CD8-positive, alpha-beta memory T cell (primary cell): ENCODE measurements around the gene ATP6V0A1. TPM values are rescaled to one million over a fixed set of nuclear protein-coding genes. Genes with fewer than 3 reads are reported as not detected.

Source experiments
- polyA plus RNA-seq: library from polyadenylated mRNA; unstranded; fragments of 300-500 nt; fragmentation: Illumina TruSeq; gene quantifications from one replicate; pipeline ENCODE4 v1.2.3, GENCODE V29; 2021
- total RNA-seq, 2 experiments: library from RNA; stranded (reverse); gene quantifications; one replicate each; pipeline ENCODE4 v1.2.3, GENCODE V29; 2021

The ATP6V0A1 gene
- total and polyA plus RNA-seq, 3 experiments from 2014 or later: 3.0 to 5.5 (median 3.6) TPM

Other genes with a start within 250 kb of the ATP6V0A1 start
- 100 to 1,000 TPM; 124 to 132 TPM for gene STAT5B, start 182.5 kb upstream of the ATP6V0A1 start, total RNA-seq
- gene STAT5B, start 182.5 kb upstream of the ATP6V0A1 start, polyA plus RNA-seq: 108 TPM
- gene STAT5A, start 170.4 kb upstream of the ATP6V0A1 start, total RNA-seq: 100 to 1,000 TPM; 259 to 263 TPM
- 90.3 TPM for gene STAT5A, start 170.4 kb upstream of the ATP6V0A1 start, polyA plus RNA-seq
- 100 to 1,000 TPM; 148 to 155 TPM for gene STAT3, start 70.4 kb upstream of the ATP6V0A1 start, total RNA-seq
- 166 TPM for gene STAT3, start 70.4 kb upstream of the ATP6V0A1 start, polyA plus RNA-seq
- gene CAVIN1, start 35.6 kb upstream of the ATP6V0A1 start, total RNA-seq: under 1 TPM; 0.18 to 0.22 TPM
- gene CAVIN1, start 35.6 kb upstream of the ATP6V0A1 start, polyA plus RNA-seq: not detected
- gene NAGLU, start 77.4 kb downstream of the ATP6V0A1 start, total RNA-seq: 10 to 100 TPM; 15.8 to 17.4 TPM
- 17.0 TPM for gene NAGLU, start 77.4 kb downstream of the ATP6V0A1 start, polyA plus RNA-seq
- under 1 TPM; 0.29 to 0.37 TPM for gene HSD17B1, start 94.0 kb downstream of the ATP6V0A1 start, total RNA-seq
- 0.48 TPM for gene HSD17B1, start 94.0 kb downstream of the ATP6V0A1 start, polyA plus RNA-seq
- 100 to 1,000 TPM; 103 to 107 TPM for gene COASY, start 103.3 kb downstream of the ATP6V0A1 start, total RNA-seq
- gene COASY, start 103.3 kb downstream of the ATP6V0A1 start, polyA plus RNA-seq: 65.6 TPM
- gene MLX, start 108.2 kb downstream of the ATP6V0A1 start, total RNA-seq: 10 to 100 TPM; 61.8 to 62.3 TPM
- 52.1 TPM for gene MLX, start 108.2 kb downstream of the ATP6V0A1 start, polyA plus RNA-seq
- 10 to 100 TPM; 35.9 to 36.2 TPM for gene PSMC3IP, start 118.9 kb downstream of the ATP6V0A1 start, total RNA-seq
- gene PSMC3IP, start 118.9 kb downstream of the ATP6V0A1 start, polyA plus RNA-seq: 0.83 TPM
- gene RETREG3, start 150.5 kb downstream of the ATP6V0A1 start, total RNA-seq: 10 to 100 TPM; 39.7 to 40.3 TPM
- 109 TPM for gene RETREG3, start 150.5 kb downstream of the ATP6V0A1 start, polyA plus RNA-seq
- 100 to 1,000 TPM; 112 to 119 TPM for gene TUBG1, start 150.8 kb downstream of the ATP6V0A1 start, total RNA-seq
- gene TUBG1, start 150.8 kb downstream of the ATP6V0A1 start, polyA plus RNA-seq: 11.1 TPM
- 10 to 100 TPM; 10.6 to 11.6 TPM for gene TUBG2, start 200.4 kb downstream of the ATP6V0A1 start, total RNA-seq
- gene TUBG2, start 200.4 kb downstream of the ATP6V0A1 start, polyA plus RNA-seq: 3.4 TPM
- gene PLEKHH3, start 218.1 kb downstream of the ATP6V0A1 start, total RNA-seq: under 1 TPM; 0.38 to 0.70 TPM
- not detected for gene PLEKHH3, start 218.1 kb downstream of the ATP6V0A1 start, polyA plus RNA-seq
- under 1 TPM; 0.18 to 0.20 TPM for gene CCR10, start 223.0 kb downstream of the ATP6V0A1 start, total RNA-seq
- gene CCR10, start 223.0 kb downstream of the ATP6V0A1 start, polyA plus RNA-seq: 1.9 TPM
- 1 to 10 TPM; 1.2 to 1.7 TPM for gene CNTNAP1, start 223.7 kb downstream of the ATP6V0A1 start, total RNA-seq
- 1.1 TPM for gene CNTNAP1, start 223.7 kb downstream of the ATP6V0A1 start, polyA plus RNA-seq